ENCODE measurements around the gene MYH6. TPM values are rescaled to one million over a fixed set of nuclear protein-coding genes. Genes with fewer than 3 reads are reported as not detected.
"Not testable (repeated sequence)": the region's sequence is repeated elsewhere in the genome, so short reads cannot be mapped to it uniquely, and the experiment has no call there.

MYH6 gene
- total RNA-seq, 2 donors from 2014 or later: 1.6 TPM; not detected in 1

DNA sequence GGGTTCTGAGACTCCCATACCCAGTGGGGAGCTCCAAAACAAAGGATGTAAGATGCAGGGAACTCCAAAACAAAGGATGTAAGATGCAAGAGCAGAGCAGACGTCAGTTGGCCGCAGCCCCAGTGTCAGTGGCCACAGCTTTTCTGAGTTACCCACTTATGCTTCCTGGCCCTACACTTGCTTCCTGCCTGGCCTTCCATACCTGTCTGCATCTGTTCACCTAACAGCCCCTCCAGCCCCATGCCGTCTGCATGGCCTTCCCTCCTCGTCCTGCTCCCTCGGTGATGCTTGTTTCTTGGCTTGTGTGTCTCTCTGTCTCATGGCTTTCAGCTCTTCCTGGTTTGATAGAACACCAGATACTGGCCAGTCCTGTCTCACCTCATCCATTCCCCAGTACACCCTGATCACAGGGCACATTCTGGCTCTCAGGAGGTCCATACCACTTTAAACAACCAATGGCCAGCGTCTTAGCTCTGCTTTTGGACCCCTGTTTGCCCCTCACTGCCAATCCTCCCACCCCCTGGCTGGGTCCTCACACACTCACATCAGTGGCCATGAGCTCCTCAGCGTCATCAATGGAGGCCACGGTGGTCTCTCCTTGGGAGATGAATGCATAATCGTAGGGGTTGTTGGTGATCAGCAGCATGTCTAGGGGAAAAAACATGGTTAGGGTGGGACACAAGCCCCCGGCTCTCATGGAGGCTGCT lies 22.1 kb upstream of the MYH6 start:
- Histone ChIP-seq H3K36me3 (no peaks in the 10 kb centered on the region), H3K9me3 (no peaks in the 10 kb centered on the region), H3K9ac (ENCODE audit: low read depth in 2 of 2, low read length in 2 of 2) (no peak overlapping the region), H3K27ac (no peak overlapping the region), H3K4me1 (no peaks in the 10 kb centered on the region), H3K4me3 (no peak overlapping the region), H3K27me3 (no peaks in the 10 kb centered on the region)
- TF ChIP-seq, protein P1, sequence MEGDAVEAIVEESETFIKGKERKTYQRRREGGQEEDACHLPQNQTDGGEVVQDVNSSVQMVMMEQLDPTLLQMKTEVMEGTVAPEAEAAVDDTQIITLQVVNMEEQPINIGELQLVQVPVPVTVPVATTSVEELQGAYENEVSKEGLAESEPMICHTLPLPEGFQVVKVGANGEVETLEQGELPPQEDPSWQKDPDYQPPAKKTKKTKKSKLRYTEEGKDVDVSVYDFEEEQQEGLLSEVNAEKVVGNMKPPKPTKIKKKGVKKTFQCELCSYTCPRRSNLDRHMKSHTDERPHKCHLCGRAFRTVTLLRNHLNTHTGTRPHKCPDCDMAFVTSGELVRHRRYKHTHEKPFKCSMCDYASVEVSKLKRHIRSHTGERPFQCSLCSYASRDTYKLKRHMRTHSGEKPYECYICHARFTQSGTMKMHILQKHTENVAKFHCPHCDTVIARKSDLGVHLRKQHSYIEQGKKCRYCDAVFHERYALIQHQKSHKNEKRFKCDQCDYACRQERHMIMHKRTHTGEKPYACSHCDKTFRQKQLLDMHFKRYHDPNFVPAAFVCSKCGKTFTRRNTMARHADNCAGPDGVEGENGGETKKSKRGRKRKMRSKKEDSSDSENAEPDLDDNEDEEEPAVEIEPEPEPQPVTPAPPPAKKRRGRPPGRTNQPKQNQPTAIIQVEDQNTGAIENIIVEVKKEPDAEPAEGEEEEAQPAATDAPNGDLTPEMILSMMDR (IDR thresholded peaks at IDR 0.05): no peak
- DNase-seq: no peak
- intact Hi-C loops (cut with DNase I): no loop called here

DNA sequence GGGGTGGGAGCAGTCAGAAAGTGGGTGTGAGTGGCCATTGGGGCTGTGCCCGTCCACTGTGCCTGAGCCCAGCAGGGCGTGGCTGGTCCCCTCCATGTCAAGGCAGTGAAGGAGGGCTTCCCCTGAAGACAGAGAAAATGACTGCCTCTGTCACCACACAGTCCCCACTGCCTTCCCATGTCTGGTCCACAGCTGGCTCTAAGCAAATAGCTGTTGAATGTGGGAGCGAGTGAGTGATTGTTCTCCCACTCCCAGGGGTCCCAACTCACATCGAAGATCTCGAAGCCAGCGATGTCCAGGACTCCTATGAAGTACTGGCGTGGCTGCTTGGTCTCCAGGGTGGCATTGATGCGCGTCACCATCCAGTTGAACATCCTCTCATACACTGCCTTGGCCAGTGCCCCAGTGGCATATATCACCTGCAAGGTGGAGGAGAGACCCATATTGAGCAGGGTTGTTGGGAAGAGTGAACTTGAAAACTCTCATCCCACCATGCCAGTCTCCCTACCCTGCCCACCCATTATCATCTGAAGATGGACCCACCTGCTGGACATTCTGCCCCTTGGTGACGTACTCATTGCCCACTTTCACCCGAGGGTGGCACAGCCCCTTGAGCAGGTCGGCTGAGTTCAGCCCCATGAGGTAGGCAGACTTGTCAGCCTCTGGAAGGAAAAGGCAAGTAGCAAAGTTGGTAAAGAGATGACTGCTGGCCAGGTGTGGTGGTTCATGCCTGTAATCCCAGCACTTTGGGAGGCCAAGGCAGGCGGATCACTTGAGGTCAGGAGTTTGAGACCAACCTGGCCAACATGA lies 20.8 kb upstream of the MYH6 start:
- intact Hi-C loops (cut with DNase I): no loop called here
- Histone ChIP-seq H3K4me1 (no peaks in the 10 kb centered on the region), H3K4me3 (no peak overlapping the region), H3K27me3 (no peaks in the 10 kb centered on the region), H3K9ac (ENCODE audit: low read depth in 2 of 2, low read length in 2 of 2) (no peak overlapping the region), H3K27ac (no peak overlapping the region), H3K9me3 (no peaks in the 10 kb centered on the region), H3K36me3 (no peaks in the 10 kb centered on the region)
- no peak for DNase-seq
- TF ChIP-seq, protein P1 (IDR thresholded peaks at IDR 0.05): no peak

DNA sequence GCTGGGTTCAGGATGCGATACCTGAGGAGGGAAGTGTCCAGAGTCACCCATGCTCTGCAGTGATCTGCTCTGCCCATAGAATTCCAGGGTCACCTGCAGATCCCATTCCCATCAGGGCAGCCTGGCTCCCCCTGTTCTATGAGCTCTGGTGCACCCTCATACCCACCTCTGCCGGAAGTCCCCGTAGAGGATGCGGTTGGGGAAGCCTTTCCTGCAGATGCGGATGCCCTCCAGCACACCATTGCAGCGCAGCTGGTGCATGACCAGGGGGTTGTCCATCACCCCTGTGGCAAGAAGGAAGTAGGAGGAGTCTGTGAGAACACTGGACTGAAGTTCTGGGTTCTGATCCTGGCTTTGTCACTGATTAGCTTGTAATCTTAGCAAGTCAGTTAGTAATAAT lies 17.7 kb upstream of the MYH6 start:
- intact Hi-C loops (cut with DNase I); H3K36me3 ChIP-seq; H3K27me3 ChIP-seq; H3K4me3 ChIP-seq; H3K9ac ChIP-seq (ENCODE audit: low read depth in 2 of 2, low read length in 2 of 2); DNase-seq; H3K4me1 ChIP-seq; H3K9me3 ChIP-seq; H3K27ac ChIP-seq: not testable (repeated sequence)

DNA sequence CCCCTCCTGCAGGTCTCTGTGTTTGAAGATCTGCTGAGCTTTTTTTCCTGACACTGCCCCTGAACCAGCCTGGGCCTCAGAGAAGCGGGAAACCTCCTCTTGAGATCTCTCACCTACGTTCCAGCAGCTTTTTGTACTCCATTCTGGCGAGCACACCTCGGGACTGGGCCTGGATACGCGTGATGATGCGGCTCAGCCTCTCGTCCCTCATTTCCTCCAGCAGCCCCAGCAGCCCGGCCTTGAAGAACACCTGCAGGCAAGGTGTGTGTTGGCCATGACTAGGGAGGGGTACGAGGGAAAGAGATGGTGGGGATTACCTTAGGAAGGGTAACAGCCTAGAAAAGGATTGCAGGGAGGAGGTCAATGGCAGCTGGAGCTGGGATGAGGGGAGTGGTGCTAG lies 17.1 kb upstream of the MYH6 start:
- Histone ChIP-seq H3K27ac (no peak overlapping the region), H3K27me3 (no peaks in the 10 kb centered on the region), H3K4me3 (no peak overlapping the region), H3K4me1 (no peaks in the 10 kb centered on the region), H3K9ac (ENCODE audit: low read depth in 2 of 2, low read length in 2 of 2) (no peak overlapping the region), H3K9me3 (no peaks in the 10 kb centered on the region), H3K36me3 (no peaks in the 10 kb centered on the region)
- DNase-seq: no peak
- TF ChIP-seq, protein P1 (IDR thresholded peaks at IDR 0.05): no peak
- intact Hi-C loops (cut with DNase I): no loop called here

DNA sequence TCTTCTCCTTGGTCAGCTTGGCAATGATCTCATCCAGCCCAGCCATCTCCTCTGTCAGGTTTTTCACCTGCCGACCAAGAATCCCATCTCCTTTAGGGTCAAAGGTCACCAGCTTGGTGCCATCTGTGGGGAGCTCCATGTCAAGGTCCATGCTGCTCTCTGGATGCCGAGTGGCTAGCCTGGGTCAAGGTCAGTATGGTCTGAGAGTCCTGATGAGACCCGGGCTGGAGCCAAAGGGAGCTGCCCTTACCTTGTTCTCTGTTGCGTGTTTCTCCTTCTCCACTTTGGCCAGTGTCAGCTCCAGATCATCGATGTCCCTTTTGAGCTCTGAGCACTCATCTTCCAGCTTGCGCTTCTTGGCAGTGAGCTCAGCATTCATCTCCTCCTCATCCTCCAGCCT lies 15.6 kb upstream of the MYH6 start:
- Histone ChIP-seq H3K27ac (no peak overlapping the region), H3K4me1 (no peaks in the 10 kb centered on the region)
- intact Hi-C loops (cut with DNase I): no loop called here

More for the DNA sequence above, 15.6 kb upstream of the MYH6 start:
- Histone ChIP-seq H3K9me3 (no peaks in the 10 kb centered on the region), H3K27me3 (no peaks in the 10 kb centered on the region), H3K4me3 (no peak overlapping the region), H3K9ac (ENCODE audit: low read depth in 2 of 2, low read length in 2 of 2) (no peak overlapping the region), H3K36me3 (no peaks in the 10 kb centered on the region)
- DNase-seq: no peak
- TF ChIP-seq, protein P1 (IDR thresholded peaks at IDR 0.05): no peak
